ENCODE results near the gene PRKACA.

Gene PRKACA

DNA sequence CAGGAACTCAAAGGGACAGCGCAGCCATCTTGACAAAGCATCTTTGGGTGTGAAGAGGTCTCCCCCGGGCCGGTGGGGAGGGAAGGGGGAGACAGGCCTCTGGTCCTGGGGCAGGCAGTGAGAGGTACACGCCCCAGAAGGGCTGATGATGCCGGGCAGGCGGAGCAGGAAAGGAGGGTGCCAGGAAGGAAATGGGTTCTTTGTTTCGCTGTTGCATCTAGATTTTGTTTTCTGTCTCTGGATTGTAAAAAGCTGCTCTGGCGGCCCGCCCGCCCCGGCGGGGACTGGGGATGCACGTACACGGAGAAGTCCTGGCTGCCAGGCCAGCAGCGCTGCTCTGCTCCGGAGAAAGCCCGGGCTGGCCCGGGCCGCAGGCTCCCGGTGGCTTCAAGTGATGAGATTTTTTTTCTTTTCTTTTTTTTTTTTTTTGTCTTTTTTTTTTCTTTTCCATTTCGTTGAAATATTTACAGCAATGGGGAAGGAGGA, 32.0 kb upstream of the PRKACA start:
- ChIA-PET POLR2A (interaction anchor here (0.6 kb wide), 1 partner anchor 10 kb away, joined by 4 read pairs; no protein-coding TSS in a partner anchor), CTCF (interaction anchor here (3.4 kb wide), 1 partner anchor 199 kb away, joined by 17 read pairs; no protein-coding TSS in a partner anchor)
- no peak overlapping the region for H3K27ac ChIP-seq (ENCODE audit: extremely low read depth, low read depth, low read length)
- peaks cover 0 to 23% of the 10 kb centered on the region in 2 experiments; a peak in 2 of 3 replicates for H3K36me3 ChIP-seq (ENCODE audit: control insufficient read depth in 2 of 2, insufficient read depth in 1 of 2, low read length in 2 of 2)
- H3K4me3 ChIP-seq (ENCODE audit: low read depth, low read length) = no peak overlapping the region
- H3K9me3 ChIP-seq (ENCODE audit: control insufficient read depth, insufficient read depth, low read depth, low read length) = no peaks in the 10 kb centered on the region
- no peaks in the 10 kb centered on the region for H3K4me1 ChIP-seq (ENCODE audit: control insufficient read depth, insufficient read depth, low read length)
- TF ChIP-seq ZNF785 (tag by site-specific recombination; IDR thresholded peaks at IDR 0.05) = no peak
- no peak for TF ChIP-seq ZNF354C (tag by site-specific recombination; IDR thresholded peaks at IDR 0.05; ENCODE audit: borderline replicate concordance, low read depth)
- no peak for TF ChIP-seq MEIS1 (CRISPR knock-in tag; IDR thresholded peaks at IDR 0.05; ENCODE audit: borderline replicate concordance)
- TF ChIP-seq, protein P1, sequence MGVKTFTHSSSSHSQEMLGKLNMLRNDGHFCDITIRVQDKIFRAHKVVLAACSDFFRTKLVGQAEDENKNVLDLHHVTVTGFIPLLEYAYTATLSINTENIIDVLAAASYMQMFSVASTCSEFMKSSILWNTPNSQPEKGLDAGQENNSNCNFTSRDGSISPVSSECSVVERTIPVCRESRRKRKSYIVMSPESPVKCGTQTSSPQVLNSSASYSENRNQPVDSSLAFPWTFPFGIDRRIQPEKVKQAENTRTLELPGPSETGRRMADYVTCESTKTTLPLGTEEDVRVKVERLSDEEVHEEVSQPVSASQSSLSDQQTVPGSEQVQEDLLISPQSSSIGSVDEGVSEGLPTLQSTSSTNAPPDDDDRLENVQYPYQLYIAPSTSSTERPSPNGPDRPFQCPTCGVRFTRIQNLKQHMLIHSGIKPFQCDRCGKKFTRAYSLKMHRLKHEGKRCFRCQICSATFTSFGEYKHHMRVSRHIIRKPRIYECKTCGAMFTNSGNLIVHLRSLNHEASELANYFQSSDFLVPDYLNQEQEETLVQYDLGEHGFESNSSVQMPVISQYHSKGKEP (tag by site-specific recombination; IDR thresholded peaks at IDR 0.05) = no peak
- TF ChIP-seq ZNF391 (tag by site-specific recombination; IDR thresholded peaks at IDR 0.05; ENCODE audit: borderline replicate concordance, low read depth) = no peak
- TF ChIP-seq ZNF341 (tag by site-specific recombination; IDR thresholded peaks at IDR 0.05; ENCODE audit: low read depth) = no peak
- TF ChIP-seq, protein P2, sequence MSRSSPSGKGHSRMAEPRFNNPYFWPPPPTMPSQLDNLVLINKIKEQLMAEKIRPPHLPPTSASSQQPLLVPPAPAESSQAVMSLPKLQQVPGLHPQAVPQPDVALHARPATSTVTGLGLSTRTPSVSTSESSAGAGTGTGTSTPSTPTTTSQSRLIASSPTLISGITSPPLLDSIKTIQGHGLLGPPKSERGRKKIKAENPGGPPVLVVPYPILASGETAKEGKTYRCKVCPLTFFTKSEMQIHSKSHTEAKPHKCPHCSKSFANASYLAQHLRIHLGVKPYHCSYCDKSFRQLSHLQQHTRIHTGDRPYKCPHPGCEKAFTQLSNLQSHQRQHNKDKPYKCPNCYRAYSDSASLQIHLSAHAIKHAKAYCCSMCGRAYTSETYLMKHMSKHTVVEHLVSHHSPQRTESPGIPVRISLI (tag by site-specific recombination; IDR thresholded peaks at IDR 0.05) = peak; percentile 62; the same call in 1 of the 2 replicates
- no peak for TF ChIP-seq ZNF514 (tag by site-specific recombination; IDR thresholded peaks at IDR 0.05)
- TF ChIP-seq ZNF701 (tag by site-specific recombination; IDR thresholded peaks at IDR 0.05) = no peak

DNA sequence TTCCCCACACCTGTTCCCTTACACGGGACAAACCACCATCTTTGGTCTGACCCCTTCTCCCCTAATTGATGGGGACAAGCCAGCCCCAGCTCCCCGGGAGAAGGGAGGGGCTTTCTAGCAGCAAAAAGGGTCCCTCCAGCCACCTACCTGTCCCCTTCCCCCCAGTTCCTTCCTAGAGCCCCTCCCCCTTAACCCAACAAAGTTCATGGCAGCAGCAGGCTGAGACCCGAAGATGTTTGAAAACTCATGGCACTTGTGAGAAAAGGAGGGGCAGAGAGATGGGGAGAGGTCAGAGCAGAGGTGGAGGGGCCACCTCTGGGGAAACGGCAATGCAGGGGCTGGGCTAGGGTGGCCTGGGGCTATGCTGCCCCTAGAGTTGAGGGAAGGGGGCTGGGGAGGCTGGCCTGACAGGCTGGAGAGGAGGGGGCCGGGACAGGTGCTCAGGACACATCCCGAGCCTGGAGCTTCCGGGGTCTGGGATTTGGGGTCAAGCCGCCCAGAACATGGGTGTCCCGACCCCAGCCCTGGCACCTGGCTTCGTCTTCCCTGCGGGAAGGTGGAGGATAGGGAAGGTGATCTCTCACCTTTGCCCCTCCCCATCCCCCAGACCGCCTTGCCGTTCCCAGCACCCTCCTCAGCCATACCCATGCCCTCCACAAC, 31.3 kb upstream of the PRKACA start:
- no peak for TF ChIP-seq ZNF10 (tag by site-specific recombination; IDR thresholded peaks at IDR 0.05)
- TF ChIP-seq ZSCAN16 (tag by site-specific recombination; IDR thresholded peaks at IDR 0.05) = no peak
- TF ChIP-seq ZNF214 (tag by site-specific recombination; IDR thresholded peaks at IDR 0.05; ENCODE audit: borderline replicate concordance) = no peak
- TF ChIP-seq ZNF558 (tag by site-specific recombination; IDR thresholded peaks at IDR 0.05) = no peak
- no peak for TF ChIP-seq MEIS1 (CRISPR knock-in tag; IDR thresholded peaks at IDR 0.05; ENCODE audit: borderline replicate concordance)
- no peak for TF ChIP-seq ZNF654 (tag by site-specific recombination; IDR thresholded peaks at IDR 0.05; ENCODE audit: low read depth)
- TF ChIP-seq, protein P3, sequence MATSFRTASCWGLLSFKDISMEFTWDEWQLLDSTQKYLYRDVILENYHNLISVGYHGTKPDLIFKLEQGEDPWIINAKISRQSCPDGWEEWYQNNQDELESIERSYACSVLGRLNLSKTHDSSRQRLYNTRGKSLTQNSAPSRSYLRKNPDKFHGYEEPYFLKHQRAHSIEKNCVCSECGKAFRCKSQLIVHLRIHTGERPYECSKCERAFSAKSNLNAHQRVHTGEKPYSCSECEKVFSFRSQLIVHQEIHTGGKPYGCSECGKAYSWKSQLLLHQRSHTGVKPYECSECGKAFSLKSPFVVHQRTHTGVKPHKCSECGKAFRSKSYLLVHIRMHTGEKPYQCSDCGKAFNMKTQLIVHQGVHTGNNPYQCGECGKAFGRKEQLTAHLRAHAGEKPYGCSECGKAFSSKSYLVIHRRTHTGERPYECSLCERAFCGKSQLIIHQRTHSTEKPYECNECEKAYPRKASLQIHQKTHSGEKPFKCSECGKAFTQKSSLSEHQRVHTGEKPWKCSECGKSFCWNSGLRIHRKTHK (tag by site-specific recombination; IDR thresholded peaks at IDR 0.05) = no peak
- TF ChIP-seq, protein P4, sequence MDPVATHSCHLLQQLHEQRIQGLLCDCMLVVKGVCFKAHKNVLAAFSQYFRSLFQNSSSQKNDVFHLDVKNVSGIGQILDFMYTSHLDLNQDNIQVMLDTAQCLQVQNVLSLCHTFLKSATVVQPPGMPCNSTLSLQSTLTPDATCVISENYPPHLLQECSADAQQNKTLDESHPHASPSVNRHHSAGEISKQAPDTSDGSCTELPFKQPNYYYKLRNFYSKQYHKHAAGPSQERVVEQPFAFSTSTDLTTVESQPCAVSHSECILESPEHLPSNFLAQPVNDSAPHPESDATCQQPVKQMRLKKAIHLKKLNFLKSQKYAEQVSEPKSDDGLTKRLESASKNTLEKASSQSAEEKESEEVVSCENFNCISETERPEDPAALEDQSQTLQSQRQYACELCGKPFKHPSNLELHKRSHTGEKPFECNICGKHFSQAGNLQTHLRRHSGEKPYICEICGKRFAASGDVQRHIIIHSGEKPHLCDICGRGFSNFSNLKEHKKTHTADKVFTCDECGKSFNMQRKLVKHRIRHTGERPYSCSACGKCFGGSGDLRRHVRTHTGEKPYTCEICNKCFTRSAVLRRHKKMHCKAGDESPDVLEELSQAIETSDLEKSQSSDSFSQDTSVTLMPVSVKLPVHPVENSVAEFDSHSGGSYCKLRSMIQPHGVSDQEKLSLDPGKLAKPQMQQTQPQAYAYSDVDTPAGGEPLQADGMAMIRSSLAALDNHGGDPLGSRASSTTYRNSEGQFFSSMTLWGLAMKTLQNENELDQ (tag by site-specific recombination; IDR thresholded peaks at IDR 0.05; ENCODE audit: low read depth) = no peak
- no peak for TF ChIP-seq ZNF169 (tag by site-specific recombination; IDR thresholded peaks at IDR 0.05)
- no peak for TF ChIP-seq ZNF747 (tag by site-specific recombination; IDR thresholded peaks at IDR 0.05)
- TF ChIP-seq ZNF768 (tag by site-specific recombination; IDR thresholded peaks at IDR 0.05) = no peak
- TF ChIP-seq ZNF626 (tag by site-specific recombination; IDR thresholded peaks at IDR 0.05) = no peak
- no peak for TF ChIP-seq ZSCAN23 (tag by site-specific recombination; IDR thresholded peaks at IDR 0.05)
- TF ChIP-seq ZFP41 (tag by site-specific recombination; IDR thresholded peaks at IDR 0.05; ENCODE audit: borderline replicate concordance) = no peak
- no peak for TF ChIP-seq ZBTB17 (tag by site-specific recombination; IDR thresholded peaks at IDR 0.05)
- no peaks in the 10 kb centered on the region for H3K9me3 ChIP-seq (ENCODE audit: control insufficient read depth, insufficient read depth, low read depth, low read length)
- ChIA-PET POLR2A (interaction anchor here (1.2 to 1.6 kb wide), 2 partner anchors 12 to 200 kb away, joined by 3 to 14 read pairs; partner anchors contain the start of gene ASF1B), CTCF (interaction anchor here (0.6 to 3.7 kb wide), 6 partner anchors 12 to 269 kb away, joined by 3 to 26 read pairs (median 4); partner anchors contain the start of gene ASF1B)
- no peak overlapping the region for H3K4me3 ChIP-seq (ENCODE audit: low read depth, low read length)
- H3K4me1 ChIP-seq (ENCODE audit: control insufficient read depth, insufficient read depth, low read length) = no peaks in the 10 kb centered on the region
- H3K36me3 ChIP-seq (ENCODE audit: control insufficient read depth in 2 of 2, insufficient read depth in 1 of 2, low read length in 2 of 2) = peaks cover 0 to 19% of the 10 kb centered on the region in 2 experiments; a peak in 2 of 3 replicates
- no peak overlapping the region for H3K27ac ChIP-seq (ENCODE audit: extremely low read depth, low read depth, low read length)

Data from HEK293 (cell line).